ENCODE data around the gene INPP5A.
"Not testable (repeated sequence)": the region's sequence is repeated elsewhere in the genome, so short reads cannot be mapped to it uniquely, and the experiment has no call there.

The INPP5A gene

DNA sequence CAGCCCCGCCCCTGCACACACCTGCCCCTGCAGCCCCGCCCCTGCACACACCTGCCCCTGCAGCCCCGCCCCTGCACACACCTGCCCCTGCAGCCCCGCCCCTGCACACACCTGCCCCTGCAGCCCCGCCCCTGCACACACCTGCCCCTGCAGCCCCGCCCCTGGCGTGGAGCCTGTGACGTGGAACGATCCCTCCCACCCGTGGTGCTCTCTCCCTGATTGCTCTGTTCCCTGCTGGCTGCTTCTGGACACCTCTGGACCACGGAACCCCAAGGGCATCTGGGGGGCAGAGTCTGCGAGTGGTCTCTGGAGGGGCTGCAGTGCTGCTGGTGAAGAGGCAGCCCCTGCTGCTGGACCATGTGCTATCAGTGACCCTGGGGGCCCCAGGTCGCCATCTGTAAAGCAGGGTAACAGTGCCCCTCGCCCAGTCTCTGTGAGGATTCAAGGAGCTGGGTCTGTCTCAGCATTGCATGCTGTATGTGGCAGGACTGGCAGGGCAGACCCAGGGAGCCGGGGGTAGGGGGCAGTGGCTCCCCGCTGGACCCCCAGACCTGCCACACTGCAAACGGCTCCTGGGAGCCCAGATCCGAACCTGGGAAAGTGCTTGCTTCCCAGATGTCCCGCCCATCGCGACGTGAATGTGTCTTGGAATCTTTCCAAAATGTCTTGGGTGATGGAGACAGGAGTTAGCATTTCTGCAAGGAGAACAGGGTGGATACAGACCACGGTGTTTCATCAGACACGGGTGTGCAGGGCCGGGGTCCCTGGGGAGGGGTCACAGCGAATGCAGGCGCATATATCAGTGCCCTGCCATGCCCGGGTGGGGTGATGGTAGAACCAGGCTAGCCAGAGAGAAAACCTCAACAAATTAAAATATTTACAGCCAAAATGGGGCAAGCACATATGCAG is 276.2 kb downstream of the INPP5A start:
- no peak for DNase-seq (ENCODE audit: low read depth in 2 of 2)

DNA sequence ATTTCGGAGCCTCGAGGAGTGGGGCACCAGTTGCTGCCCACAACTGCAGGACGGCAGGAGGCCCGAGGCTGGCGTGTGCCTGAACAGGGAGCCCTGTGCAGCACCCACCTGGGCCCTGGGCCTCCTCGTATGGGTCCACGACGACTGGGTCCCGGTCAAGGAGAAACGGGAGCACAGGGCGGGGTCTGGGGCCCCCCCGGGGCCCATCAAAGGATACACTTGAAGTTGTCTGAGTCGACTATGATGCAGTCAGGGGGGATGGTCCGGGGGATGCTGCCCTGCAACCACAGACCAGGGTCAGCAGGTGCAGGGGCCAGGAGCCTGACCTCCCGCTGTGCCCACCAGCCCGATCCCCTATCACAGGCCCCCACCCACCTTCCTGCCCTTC is 276.9 kb downstream of the INPP5A start:
- no peak for DNase-seq (ENCODE audit: low read depth in 2 of 2)

DNA sequence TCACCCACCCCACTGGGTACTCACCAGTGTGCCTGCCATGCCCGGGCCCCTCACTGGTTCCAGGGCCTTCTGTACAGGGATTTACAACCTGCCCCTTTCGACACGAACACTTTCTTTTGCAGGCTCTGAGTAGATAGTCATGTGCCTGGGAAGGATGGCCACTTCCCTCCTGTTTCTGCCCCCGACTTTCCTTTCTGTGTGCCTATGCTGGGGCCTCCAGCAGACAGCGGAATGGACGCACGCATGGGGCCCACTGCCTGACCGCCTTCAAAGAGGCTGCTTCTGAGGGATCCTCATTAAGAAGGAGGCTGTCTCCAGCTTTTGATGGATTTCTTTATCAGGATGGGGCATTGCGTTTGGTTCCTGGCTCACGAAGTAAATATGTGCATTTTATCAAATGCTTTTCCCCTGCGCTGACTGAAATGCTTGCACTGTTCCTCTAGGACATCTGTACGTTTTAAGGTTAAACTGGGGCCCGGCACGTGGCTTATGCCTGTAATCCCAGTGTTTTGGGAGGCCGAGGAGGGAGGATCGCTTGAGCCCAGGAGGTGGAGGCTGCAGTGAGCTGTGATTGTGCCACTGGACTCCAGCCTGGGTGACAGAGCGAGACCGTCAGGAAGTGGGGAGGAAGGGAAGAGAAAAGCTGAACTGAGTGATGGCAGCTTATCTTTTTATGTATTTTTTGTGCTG is 277.7 kb downstream of the INPP5A start:
- DNase-seq (ENCODE audit: low read depth in 2 of 2) = no peak

DNA sequence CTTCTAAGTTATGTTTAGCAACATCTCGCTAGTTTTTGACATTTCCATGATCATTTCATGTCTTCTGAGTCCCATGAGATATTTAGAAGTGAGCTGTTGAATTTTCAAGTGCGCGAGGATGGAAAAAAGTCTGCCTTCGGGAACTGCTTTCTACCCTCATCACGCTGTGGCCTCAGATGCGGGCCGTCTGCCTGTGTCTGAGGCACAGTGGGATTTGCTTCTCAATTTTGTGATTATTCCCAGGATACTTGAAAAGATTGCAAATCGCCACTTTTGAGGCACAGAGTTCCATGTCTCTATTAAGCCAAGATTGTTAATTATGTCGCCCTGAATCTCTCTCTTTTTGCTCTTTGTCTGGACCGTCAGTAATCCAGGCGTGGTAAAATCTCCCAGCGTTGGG is 279.1 kb downstream of the INPP5A start:
- DNase-seq (ENCODE audit: low read depth in 2 of 2) = no peak

DNA sequence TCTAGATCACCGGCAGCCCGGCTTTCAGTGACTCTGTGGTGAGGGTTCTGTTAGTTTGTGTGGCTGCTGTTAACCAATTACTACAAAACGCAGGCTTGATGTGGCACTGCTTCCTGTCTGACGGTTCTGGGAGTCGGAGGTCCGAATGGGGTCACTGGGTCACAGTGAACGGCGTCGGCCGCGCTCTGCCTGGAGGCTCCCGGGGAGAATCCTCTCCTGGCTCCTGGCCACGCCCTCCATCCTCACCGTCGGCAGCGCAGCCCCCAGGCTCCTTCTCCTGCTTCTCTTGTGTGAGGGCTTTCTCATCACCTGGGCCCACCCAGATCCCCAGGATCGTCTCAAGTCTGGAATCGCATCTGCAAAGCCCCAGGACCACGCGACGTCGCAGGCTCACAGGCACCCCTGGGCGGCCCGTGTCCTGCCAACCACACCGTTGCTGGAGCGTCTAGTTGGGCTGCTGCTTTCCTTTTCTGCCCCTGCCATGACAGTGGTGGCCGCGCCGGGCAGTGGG is 280.2 kb downstream of the INPP5A start:
- no peak for DNase-seq (ENCODE audit: low read depth in 2 of 2)

DNA sequence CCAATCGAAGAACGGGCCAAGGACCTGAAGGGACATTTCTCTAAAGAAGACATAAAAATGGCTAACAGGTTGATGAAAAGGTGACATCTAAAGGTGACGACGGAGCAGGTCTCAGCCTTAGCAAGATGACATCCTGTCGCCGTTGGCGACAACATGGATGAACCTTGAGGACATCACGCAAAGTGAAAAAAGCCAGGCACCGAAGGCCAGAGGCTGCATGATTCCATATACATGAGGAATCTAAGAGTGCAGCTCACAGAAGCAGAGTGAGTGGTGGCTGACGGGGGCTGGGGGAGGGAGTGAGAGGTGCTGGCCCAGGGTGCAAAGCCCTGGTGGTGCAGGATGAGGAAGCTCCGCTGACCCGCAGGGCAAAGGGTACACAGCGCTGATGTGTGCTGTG is 282.5 kb downstream of the INPP5A start:
- no peak for DNase-seq (ENCODE audit: low read depth in 2 of 2)

DNA sequence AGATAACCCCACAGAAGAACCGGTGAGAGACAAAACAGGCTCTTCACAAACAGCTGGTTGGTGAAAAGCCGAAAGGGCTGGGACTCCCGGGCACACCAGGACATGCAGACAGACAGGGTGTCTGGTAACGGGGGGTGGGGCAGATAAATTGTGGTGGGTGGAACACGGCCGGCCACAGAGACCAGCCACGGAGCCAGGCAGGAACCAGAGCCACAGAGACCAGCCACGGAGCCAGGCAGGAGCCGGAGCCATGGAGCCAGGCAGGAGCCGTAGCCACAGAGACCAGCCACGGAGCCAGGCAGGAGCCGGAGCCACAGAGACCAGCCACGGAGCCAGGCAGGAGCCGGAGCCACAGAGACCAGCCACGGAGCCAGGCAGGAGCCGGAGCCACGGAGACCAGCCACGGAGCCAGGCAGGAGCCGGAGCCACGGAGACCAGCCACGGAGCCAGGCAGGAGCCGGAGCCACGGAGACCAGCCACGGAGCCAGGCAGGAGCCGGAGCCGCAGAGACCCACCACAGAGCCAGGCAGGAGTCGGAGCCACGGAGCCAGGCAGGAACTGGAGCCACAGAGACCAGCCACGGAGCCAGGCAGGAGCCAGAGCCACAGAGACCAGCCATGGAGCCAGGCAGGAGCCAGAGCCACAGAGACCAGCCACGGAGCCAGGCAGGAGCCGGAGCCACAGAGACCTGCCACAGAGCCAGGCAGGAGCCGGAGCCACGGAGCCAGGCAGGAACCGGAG is 288.4 kb downstream of the INPP5A start:
- DNase-seq (ENCODE audit: low read depth in 2 of 2) = not testable (repeated sequence)

DNA sequence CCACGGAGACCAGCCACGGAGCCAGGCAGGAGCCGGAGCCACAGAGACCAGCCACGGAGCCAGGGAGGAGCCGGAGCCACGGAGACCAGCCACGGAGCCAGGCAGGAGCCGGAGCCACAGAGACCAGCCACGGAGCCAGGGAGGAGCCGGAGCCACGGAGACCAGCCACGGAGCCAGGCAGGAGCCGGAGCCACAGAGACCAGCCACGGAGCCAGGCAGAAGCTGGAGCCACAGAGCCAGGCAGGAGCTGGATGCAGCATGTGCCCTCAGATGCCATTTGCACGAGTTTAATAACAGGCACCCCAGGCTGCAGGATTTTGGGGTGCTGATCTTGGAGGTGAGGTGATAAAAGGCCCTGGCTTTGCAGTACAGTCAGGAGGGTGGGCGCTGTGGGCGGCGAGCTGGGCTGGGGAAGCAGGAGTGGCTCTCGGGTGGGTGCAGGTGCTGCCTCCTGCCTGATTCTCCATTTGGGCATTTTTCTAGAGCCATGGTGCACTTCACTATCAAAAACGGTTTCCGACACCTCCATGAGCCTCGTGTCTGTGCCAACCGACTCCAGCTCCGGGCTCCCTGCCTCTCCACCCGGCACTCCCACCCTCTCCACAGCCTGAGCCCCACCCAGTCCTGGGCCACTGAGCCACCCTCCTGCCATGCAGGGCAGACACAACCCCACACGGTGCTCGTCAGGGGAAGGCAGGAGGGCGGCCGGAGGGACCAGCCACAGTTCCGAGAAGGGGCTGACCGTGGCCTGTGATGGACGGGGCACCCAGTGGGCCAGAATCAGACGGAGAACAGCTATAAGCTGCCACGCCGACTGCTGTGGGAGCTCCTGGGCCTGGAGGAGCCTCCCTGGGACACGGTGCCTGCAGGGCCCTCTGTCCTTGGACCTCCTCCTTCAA is 289.2 kb downstream of the INPP5A start:
- DNase-seq (ENCODE audit: low read depth in 2 of 2) = no peak

DNA sequence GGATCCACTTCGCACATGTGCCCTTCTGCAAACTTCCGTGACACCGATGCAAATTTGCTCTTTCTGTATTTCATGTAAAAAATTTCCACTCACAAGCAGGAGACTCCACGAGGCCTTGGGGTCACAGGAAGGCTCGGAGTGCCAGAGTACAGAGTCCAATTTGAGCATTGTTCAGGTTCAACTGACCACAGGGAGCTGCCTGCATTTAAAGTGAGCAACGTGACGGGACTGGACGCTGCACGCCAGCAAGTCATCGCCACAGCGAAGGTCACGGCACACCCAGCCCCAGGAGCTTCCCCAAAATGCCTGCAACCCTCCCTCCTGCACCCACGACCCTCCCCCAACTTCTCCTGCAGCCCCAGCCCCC is 289.8 kb downstream of the INPP5A start:
- no peak for DNase-seq (ENCODE audit: low read depth in 2 of 2)

DNA sequence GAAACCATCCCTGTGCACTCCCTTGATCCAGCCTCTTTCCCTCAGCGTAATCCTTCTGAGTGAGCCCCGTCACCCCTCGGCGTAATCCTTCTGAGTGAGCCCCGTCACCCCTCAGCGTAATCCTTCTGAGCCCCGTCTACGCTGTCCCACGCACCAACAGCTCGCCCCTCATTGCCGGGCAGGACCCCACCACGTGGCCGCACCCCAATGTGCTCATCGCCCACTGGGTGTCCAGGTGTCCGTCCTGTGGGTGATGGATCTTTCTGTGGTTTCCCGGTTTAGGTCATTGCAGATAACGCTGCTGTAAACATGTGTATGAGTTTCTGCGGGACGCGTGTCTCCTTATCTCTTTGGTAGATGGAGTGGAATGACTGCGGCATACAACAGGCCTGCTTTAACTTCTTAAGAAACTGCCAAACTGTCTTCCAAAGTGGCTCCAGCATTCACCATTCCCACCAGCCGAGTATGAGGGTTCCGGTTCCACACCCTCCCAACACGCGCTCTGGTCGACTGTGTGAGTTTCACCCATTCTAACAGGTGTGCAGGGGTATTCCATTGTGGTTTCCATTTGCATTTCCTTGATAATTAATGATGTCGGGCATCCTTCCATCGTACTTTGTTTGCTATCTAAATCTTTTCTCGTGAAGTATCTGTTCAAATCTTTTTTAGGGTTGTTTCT is 290.4 kb downstream of the INPP5A start:
- no peak for DNase-seq (ENCODE audit: low read depth in 2 of 2)

DNA sequence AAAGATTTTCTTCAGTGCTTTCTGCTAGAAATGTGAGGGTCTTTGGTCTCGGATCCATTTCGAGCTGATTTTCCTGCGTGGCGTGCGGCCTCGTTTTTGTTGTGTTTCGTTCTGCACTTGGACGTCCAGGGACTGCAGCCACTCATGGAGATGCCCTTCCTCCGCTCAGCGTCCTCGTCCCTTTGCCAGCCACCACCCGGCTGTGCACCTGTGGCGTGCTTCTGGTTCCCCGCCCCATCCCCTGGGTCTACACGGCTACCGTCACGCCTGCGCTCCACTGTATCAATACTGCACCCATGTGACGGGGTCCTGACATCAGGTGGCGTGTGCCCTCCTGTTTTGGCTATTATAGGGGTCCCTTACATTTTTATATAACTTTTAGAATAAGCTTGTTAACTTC is 291.1 kb downstream of the INPP5A start:
- no peak for DNase-seq (ENCODE audit: low read depth in 2 of 2)

DNA sequence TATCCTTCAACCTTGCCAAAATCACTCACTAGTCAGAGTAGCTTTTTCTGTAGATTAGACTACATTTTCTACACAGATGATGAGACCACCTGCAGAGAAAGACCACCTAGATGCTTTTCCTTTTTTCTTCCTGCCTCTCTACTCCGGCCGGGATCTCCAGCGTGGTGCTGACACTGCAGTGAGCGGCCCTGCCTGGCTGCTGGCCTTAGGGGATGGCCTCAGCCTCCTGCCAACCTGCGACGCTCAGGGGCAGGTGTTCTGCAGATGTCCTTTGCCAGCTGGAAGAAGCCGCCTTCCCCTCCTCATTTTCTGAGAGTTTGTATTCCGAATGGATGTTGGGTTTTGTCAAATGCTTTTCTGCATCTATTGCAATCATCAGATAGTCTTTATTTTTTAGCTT is 291.8 kb downstream of the INPP5A start:
- DNase-seq (ENCODE audit: low read depth in 2 of 2) = no peak

DNA sequence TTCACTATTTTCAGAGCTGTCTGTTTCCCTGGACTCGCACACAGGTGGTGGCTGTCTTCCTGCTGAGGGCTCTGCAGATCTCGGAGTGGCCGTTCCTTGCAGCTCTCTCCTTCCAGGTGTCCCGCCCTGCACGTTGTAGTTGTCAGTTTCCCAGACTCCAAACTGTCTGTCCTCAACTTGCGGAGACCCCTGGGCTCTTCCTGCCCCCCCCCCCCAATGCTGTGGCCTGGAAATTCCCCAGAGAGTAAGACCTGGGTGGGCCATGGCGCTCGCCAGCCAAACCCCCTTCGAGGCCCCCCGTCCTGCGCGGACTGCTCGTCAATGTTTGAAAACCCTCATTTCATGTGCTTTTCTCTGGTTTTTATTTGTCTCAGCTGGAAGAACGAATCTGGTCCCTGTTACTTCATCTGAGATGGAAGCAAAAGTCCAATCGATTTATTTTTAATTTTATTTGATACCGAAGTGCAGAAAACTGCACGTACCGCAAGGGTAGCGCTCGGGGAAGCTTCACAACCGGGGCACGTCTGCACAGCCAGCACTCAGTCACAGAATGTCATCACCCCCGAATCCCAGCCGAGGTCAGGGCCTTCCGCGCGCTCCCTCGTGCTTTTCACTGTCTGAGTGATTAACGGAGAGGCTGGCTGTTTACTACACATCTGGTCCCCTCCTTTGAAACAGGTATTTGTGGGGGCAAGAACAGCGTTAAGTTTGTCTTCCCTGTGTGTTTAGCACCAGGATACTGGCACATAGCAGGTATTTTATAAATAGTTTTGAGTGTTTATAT is 294.8 kb downstream of the INPP5A start:
- no peak for DNase-seq (ENCODE audit: low read depth in 2 of 2)
